ENCODE results near the gene TLE2. TPM values are rescaled to one million over a fixed set of nuclear protein-coding genes. Genes with fewer than 3 reads are reported as not detected.
A peak's percentile ranks its signal among the peaks of the same experiment; 100 is the strongest.
"Not testable (repeated sequence)": the region's sequence is repeated elsewhere in the genome, so short reads cannot be mapped to it uniquely, and the experiment has no call there.

TLE2 gene
- total RNA-seq, 1 experiment from 2014 or later, result not detected

- Histone ChIP-seq H3K4me1 (ENCODE audit: low read length) (peaks cover 7% of the 10 kb centered on the region), H3K9me3 (ENCODE audit: low read length) (no peaks in the 10 kb centered on the region), H3K9ac (ENCODE audit: low read length) (no peak overlapping the region), H4K20me1 (ENCODE audit: insufficient read depth, low read depth, low read length) (no peaks in the 10 kb centered on the region), H3K79me2 (ENCODE audit: low read length) (no peaks in the 10 kb centered on the region), H3K27ac (ENCODE audit: low read length) (no peak overlapping the region), H2AFZ (ENCODE audit: low read length) (no peak overlapping the region), H3K9me2 (replicated peaks; ENCODE audit: insufficient read depth, low read length) (no peaks in the 10 kb centered on the region), H3K27me3 (ENCODE audit: low read length) (no peaks in the 10 kb centered on the region), H3K4me2 (ENCODE audit: low read depth, low read length, poor library complexity, severe bottlenecking) (no peak overlapping the region), H3K4me3 (ENCODE audit: low read length) (no peak overlapping the region), H3K36me3 (ENCODE audit: insufficient read depth, low read length) (no peaks in the 10 kb centered on the region)
- DNase-seq, result no peak
Measured at GRCh38 chr19:3045191-3045590, 16.1 kb upstream of the TLE2 start.

- Histone ChIP-seq H3K4me1 (ENCODE audit: low read length) (peaks cover 7% of the 10 kb centered on the region), H3K9me2 (replicated peaks; ENCODE audit: insufficient read depth, low read length) (no peaks in the 10 kb centered on the region), H3K79me2 (ENCODE audit: low read length) (no peaks in the 10 kb centered on the region), H2AFZ (ENCODE audit: low read length) (no peak overlapping the region), H3K27ac (ENCODE audit: low read length) (no peak overlapping the region), H4K20me1 (ENCODE audit: insufficient read depth, low read depth, low read length) (no peaks in the 10 kb centered on the region), H3K9ac (ENCODE audit: low read length) (no peak overlapping the region), H3K27me3 (ENCODE audit: low read length) (no peaks in the 10 kb centered on the region), H3K9me3 (ENCODE audit: low read length) (no peaks in the 10 kb centered on the region), H3K36me3 (ENCODE audit: insufficient read depth, low read length) (no peaks in the 10 kb centered on the region), H3K4me2 (ENCODE audit: low read depth, low read length, poor library complexity, severe bottlenecking) (no peak overlapping the region), H3K4me3 (ENCODE audit: low read length) (no peak overlapping the region)
- no peak for DNase-seq
Measured at GRCh38 chr19:3042621-3043267, 13.7 kb upstream of the TLE2 start.

GRCh38 chr19:3041761-3042620 is 12.9 kb upstream of the TLE2 start:
- Histone ChIP-seq H3K27me3 (ENCODE audit: low read length) (no peaks in the 10 kb centered on the region), H3K9me3 (ENCODE audit: low read length) (no peaks in the 10 kb centered on the region), H3K79me2 (ENCODE audit: low read length) (no peaks in the 10 kb centered on the region), H3K9me2 (replicated peaks; ENCODE audit: insufficient read depth, low read length) (no peaks in the 10 kb centered on the region), H3K36me3 (ENCODE audit: insufficient read depth, low read length) (no peaks in the 10 kb centered on the region), H3K27ac (ENCODE audit: low read length) (no peak overlapping the region), H2AFZ (ENCODE audit: low read length) (no peak overlapping the region), H3K4me2 (ENCODE audit: low read depth, low read length, poor library complexity, severe bottlenecking) (no peak overlapping the region), H3K4me3 (ENCODE audit: low read length) (no peak overlapping the region), H3K4me1 (ENCODE audit: low read length) (peaks cover 7% of the 10 kb centered on the region), H4K20me1 (ENCODE audit: insufficient read depth, low read depth, low read length) (no peaks in the 10 kb centered on the region), H3K9ac (ENCODE audit: low read length) (no peak overlapping the region)
- no peak for DNase-seq

DNA sequence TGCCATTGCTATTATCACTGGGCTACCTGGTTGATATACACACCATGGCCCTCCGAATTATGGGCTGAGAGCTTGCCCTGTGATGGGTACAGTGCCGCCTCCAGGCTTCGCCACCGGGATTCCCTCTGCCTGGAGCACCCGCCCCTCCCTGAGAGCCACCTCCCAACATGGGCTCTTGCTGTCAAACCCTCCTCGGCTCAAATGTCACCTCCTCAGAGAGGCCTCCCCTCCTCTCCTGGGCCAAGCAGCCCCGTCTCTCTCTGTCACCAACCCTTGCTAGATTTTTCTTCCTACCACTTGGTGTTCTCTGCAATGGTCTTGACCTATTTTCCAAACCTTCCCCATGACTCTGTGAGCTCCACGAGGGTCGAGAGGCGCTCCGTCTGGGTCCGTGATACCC is 12.2 kb upstream of the TLE2 start:
- H3K27ac ChIP-seq (ENCODE audit: low read length), result no peak overlapping the region
- H3K4me1 ChIP-seq (ENCODE audit: low read length), result peaks cover 10% of the 10 kb centered on the region
- no peak overlapping the region for H2AFZ ChIP-seq (ENCODE audit: low read length)
- H3K36me3 ChIP-seq (ENCODE audit: insufficient read depth, low read length), result no peaks in the 10 kb centered on the region
- no peak overlapping the region for H3K9ac ChIP-seq (ENCODE audit: low read length)
- no peaks in the 10 kb centered on the region for H3K9me3 ChIP-seq (ENCODE audit: low read length)
- no peak for DNase-seq
- no peaks in the 10 kb centered on the region for H3K27me3 ChIP-seq (ENCODE audit: low read length)
- no peaks in the 10 kb centered on the region for H3K79me2 ChIP-seq (ENCODE audit: low read length)
- no peaks in the 10 kb centered on the region for H3K9me2 ChIP-seq (replicated peaks; ENCODE audit: insufficient read depth, low read length)
- H3K4me3 ChIP-seq (ENCODE audit: low read length), result no peak overlapping the region
- no peak overlapping the region for H3K4me2 ChIP-seq (ENCODE audit: low read depth, low read length, poor library complexity, severe bottlenecking)
- H4K20me1 ChIP-seq (ENCODE audit: insufficient read depth, low read depth, low read length), result no peaks in the 10 kb centered on the region

DNA sequence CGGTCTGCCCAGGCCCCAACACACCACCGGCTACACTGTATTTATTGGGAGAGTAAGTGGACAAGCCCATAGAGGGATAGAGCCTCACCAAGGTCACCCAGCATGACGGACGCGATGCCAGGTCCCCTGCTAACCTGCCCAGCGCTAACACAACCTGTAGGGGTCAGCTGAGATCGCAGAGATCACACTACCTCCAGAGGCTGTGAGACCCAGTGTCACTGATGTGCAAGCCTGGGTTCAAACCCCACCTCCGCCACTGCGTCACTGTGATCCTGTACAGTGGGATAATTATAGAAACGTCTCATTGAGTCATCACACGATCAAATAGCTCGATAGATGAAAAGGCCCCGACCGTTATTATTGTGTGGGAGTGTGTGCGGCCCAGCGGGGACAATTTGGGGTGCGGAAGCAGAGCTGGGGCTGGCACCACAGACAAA is 10.6 kb upstream of the TLE2 start:
- Histone ChIP-seq H3K4me1 (ENCODE audit: low read length) (peaks cover 15% of the 10 kb centered on the region), H3K79me2 (ENCODE audit: low read length) (no peaks in the 10 kb centered on the region), H3K9me3 (ENCODE audit: low read length) (no peaks in the 10 kb centered on the region), H3K9me2 (replicated peaks; ENCODE audit: insufficient read depth, low read length) (no peaks in the 10 kb centered on the region), H3K4me3 (ENCODE audit: low read length) (no peak overlapping the region), H3K4me2 (ENCODE audit: low read depth, low read length, poor library complexity, severe bottlenecking) (no peak overlapping the region), H4K20me1 (ENCODE audit: insufficient read depth, low read depth, low read length) (no peaks in the 10 kb centered on the region), H3K9ac (ENCODE audit: low read length) (no peak overlapping the region), H3K36me3 (ENCODE audit: insufficient read depth, low read length) (no peaks in the 10 kb centered on the region), H2AFZ (ENCODE audit: low read length) (no peak overlapping the region), H3K27me3 (ENCODE audit: low read length) (no peaks in the 10 kb centered on the region), H3K27ac (ENCODE audit: low read length) (no peak overlapping the region)
- peak; percentile 54 for DNase-seq

DNA sequence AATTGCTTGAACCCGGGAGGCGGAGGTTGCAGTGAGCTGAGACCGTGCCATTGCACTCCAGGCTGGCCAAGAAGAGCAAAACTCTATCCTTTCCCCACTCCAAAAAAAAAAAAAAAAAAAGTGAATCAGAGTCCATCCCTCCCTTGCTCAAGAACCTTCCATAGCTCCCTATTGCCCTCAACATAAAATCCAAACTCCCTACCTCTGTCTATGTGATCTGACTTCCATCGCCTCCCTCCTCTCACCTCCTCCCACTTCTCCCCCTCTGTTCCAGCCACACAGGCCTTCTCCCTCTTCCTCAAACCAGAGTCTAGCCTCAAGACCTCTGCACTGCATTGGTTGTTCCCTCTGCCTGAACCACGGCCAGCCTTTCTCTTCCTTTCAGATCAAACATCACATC is 10.0 kb upstream of the TLE2 start:
- Histone ChIP-seq H3K4me3 (ENCODE audit: low read length) (no peak overlapping the region), H3K9me2 (replicated peaks; ENCODE audit: insufficient read depth, low read length) (no peaks in the 10 kb centered on the region), H3K27me3 (ENCODE audit: low read length) (no peaks in the 10 kb centered on the region), H3K9me3 (ENCODE audit: low read length) (no peaks in the 10 kb centered on the region), H2AFZ (ENCODE audit: low read length) (no peak overlapping the region), H3K9ac (ENCODE audit: low read length) (no peak overlapping the region), H3K4me1 (ENCODE audit: low read length) (peaks cover 15% of the 10 kb centered on the region), H4K20me1 (ENCODE audit: insufficient read depth, low read depth, low read length) (no peaks in the 10 kb centered on the region), H3K27ac (ENCODE audit: low read length) (no peak overlapping the region), H3K79me2 (ENCODE audit: low read length) (no peaks in the 10 kb centered on the region), H3K4me2 (ENCODE audit: low read depth, low read length, poor library complexity, severe bottlenecking) (no peak overlapping the region), H3K36me3 (ENCODE audit: insufficient read depth, low read length) (no peaks in the 10 kb centered on the region)
- DNase-seq, result no peak

DNA sequence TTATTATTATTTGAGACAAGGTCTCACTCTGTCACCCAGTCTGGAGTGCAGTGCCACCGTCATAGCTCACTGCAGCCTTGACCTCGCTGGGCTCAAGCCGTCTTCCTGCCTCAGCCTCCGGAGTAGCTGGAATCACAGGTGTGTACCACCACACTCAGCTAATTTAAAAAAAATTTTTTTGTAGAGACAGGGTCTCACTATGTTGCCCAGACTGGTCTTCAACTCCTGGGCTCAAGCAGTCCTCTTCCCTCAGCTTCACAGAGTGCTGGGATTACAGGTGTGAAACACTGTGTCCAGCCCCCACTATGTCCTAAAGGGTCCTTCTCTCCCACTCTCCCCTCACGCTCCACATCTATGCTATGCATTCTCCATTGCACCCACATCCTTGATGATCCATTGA is 9.1 kb upstream of the TLE2 start:
- H3K27ac ChIP-seq (ENCODE audit: low read length), result no peak overlapping the region
- no peaks in the 10 kb centered on the region for H3K27me3 ChIP-seq (ENCODE audit: low read length)
- H3K79me2 ChIP-seq (ENCODE audit: low read length), result no peaks in the 10 kb centered on the region
- H3K9me2 ChIP-seq (replicated peaks; ENCODE audit: insufficient read depth, low read length), result no peaks in the 10 kb centered on the region
- peaks cover 15% of the 10 kb centered on the region for H3K4me1 ChIP-seq (ENCODE audit: low read length)
- H3K9ac ChIP-seq (ENCODE audit: low read length), result no peak overlapping the region
- no peak overlapping the region for H3K4me3 ChIP-seq (ENCODE audit: low read length)
- no peak for DNase-seq
- no peak overlapping the region for H2AFZ ChIP-seq (ENCODE audit: low read length)
- H3K4me2 ChIP-seq (ENCODE audit: low read depth, low read length, poor library complexity, severe bottlenecking), result no peak overlapping the region
- no peaks in the 10 kb centered on the region for H3K9me3 ChIP-seq (ENCODE audit: low read length)
- no peaks in the 10 kb centered on the region for H3K36me3 ChIP-seq (ENCODE audit: insufficient read depth, low read length)
- no peaks in the 10 kb centered on the region for H4K20me1 ChIP-seq (ENCODE audit: insufficient read depth, low read depth, low read length)

GRCh38 chr19:3036977-3037544 is 8.0 kb upstream of the TLE2 start:
- not testable (repeated sequence) for H3K36me3 ChIP-seq (ENCODE audit: insufficient read depth, low read length); H3K9me3 ChIP-seq (ENCODE audit: low read length); H3K27ac ChIP-seq (ENCODE audit: low read length)

More at GRCh38 chr19:3036977-3037544, 8.0 kb upstream of the TLE2 start:
- H3K27me3 ChIP-seq (ENCODE audit: low read length); DNase-seq; H3K4me3 ChIP-seq (ENCODE audit: low read length); H3K79me2 ChIP-seq (ENCODE audit: low read length); H2AFZ ChIP-seq (ENCODE audit: low read length); H3K4me2 ChIP-seq (ENCODE audit: low read depth, low read length, poor library complexity, severe bottlenecking); H3K9ac ChIP-seq (ENCODE audit: low read length); H3K9me2 ChIP-seq (replicated peaks; ENCODE audit: insufficient read depth, low read length); H4K20me1 ChIP-seq (ENCODE audit: insufficient read depth, low read depth, low read length): not testable (repeated sequence)
- peaks cover 15% of the 10 kb centered on the region for H3K4me1 ChIP-seq (ENCODE audit: low read length)

Data from Karpas-422 (cell line).